IPS-18a (cell line): ENCODE data around the gene ETS2.

ENCODE experiments used
- H3K27ac ChIP-seq: one replicate; pipeline ENCODE4 v1.5.1; 2013; ENCODE audit warnings: low read length
- H3K27me3 ChIP-seq: one replicate; pipeline ENCODE4 v1.6.1; 2013; ENCODE audit warnings: mild to moderate bottlenecking, low read length; ENCODE audit not compliant: control insufficient read depth, insufficient read depth
- H3K36me3 ChIP-seq: one replicate; pipeline ENCODE4 v1.6.1; 2013; ENCODE audit warnings: low read depth, low read length; ENCODE audit not compliant: control insufficient read depth
- H3K4me1 ChIP-seq: one replicate; pipeline ENCODE4 v1.6.1; 2013; ENCODE audit warnings: low read depth, low read length; ENCODE audit not compliant: control insufficient read depth
- H3K4me3 ChIP-seq: one replicate; pipeline ENCODE4 v1.5.1; 2013; ENCODE audit warnings: low read length
- H3K9ac ChIP-seq: one replicate; pipeline ENCODE4 v1.6.1; 2013; ENCODE audit warnings: mild to moderate bottlenecking, low read length, moderate library complexity
- H3K9me3 ChIP-seq: one replicate; pipeline ENCODE4 v1.6.1; 2013; ENCODE audit warnings: low read depth, low read length; ENCODE audit not compliant: control insufficient read depth

The ETS2 gene

GRCh38 chr21:38784458-38785266, 21.1 kb upstream of the ETS2 start:
- Histone ChIP-seq H3K9me3 (no peaks in the 10 kb centered on the region), H3K27me3 (no peaks in the 10 kb centered on the region), H3K4me3 (no peak overlapping the region), H3K27ac (no peak overlapping the region), H3K4me1 (peaks cover 18% of the 10 kb centered on the region), H3K36me3 (no peaks in the 10 kb centered on the region), H3K9ac (no peak overlapping the region)

DNA sequence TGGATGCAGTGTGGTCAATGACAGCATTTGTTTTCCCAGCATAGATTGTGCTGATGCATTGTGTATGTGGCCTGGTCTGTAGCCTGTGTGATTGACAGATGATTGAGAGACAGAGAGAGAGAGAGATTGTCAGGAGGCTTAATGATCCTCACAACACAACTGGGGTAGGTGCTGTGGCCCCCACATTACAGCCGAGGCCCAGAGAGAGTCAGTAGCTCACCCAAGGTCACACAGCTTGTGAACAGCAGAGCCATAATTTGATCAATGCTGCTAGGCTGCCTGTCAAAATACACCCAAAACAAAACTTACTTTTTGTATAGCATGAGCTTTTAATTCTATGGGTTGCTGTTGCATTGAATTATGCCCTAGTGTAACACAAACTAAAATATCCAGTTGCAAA, 20.2 kb upstream of the ETS2 start:
- H3K9ac ChIP-seq: no peak overlapping the region
- H3K27ac ChIP-seq: no peak overlapping the region
- no peaks in the 10 kb centered on the region for H3K36me3 ChIP-seq
- H3K9me3 ChIP-seq: no peaks in the 10 kb centered on the region
- no peaks in the 10 kb centered on the region for H3K27me3 ChIP-seq
- H3K4me3 ChIP-seq: no peak overlapping the region
- H3K4me1 ChIP-seq: peaks cover 18% of the 10 kb centered on the region

DNA sequence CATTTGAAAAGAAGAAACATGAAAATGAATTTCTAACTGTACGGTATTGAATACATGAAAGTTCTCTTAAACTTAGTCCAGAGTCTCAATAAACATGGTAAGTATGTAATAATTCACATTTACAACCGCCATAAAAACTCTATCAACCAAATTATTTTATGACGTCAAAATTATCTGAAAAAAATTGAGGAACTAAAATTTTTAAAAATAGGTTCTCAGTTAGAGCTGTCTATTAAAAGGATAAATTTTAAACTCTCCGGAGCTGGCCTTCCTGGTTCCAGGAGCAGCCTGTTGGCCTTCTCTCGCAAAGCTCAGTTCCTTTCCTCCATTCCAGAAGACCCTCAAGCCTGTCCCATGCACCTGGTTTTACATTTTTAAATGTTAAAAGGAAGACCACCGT, 18.7 kb upstream of the ETS2 start:
- no peak overlapping the region for H3K9ac ChIP-seq
- no peak overlapping the region for H3K27ac ChIP-seq
- no peaks in the 10 kb centered on the region for H3K9me3 ChIP-seq
- peaks cover 18% of the 10 kb centered on the region for H3K4me1 ChIP-seq
- no peaks in the 10 kb centered on the region for H3K27me3 ChIP-seq
- no peaks in the 10 kb centered on the region for H3K36me3 ChIP-seq
- H3K4me3 ChIP-seq: no peak overlapping the region

DNA sequence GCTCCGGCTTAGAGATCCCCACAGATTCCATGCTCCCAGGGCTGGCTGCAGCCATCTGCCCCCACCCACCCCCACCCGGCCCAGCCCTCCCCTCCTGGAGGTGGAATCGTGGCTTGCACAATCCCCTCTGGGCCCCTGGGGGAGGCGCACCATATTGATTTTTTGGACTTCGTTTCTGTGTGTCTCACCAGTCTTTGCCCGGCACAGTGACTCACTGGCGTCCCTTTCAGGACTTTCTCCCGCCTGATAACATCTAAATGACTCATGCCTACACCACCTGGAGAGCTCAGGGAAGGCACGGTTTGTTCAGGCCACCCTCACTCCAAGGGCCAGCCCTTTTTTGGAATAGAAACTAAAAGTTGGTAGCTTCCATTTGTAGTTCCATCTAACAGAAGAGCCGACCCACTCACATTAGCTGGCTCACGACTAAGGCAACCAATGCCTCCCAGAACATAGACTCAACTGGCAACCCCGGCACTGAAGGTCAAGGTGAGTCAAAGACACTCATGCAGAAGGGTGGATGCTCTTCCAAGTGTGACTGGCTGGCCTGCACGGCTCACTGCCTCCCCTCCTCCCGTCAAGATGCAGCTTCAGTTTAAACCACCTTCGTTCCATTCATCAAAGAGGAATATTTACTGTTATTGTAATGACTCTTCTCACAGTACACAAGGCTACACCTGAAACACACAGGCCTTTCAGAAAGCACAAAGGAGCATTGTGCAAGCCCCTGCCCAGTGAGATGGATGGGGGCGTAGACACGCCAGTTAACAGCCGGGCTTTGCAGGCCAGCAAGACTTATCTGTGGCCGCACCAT, 18.1 kb upstream of the ETS2 start:
- Histone ChIP-seq H3K4me3 (no peak overlapping the region), H3K27ac (no peak overlapping the region), H3K9ac (no peak overlapping the region), H3K36me3 (no peaks in the 10 kb centered on the region), H3K9me3 (no peaks in the 10 kb centered on the region), H3K27me3 (no peaks in the 10 kb centered on the region), H3K4me1 (peaks cover 18% of the 10 kb centered on the region)

- no peak overlapping the region for H3K4me3 ChIP-seq
- peaks cover 18% of the 10 kb centered on the region for H3K4me1 ChIP-seq
- H3K27ac ChIP-seq: no peak overlapping the region
Measured at GRCh38 chr21:38788275-38788905, 17.3 kb upstream of the ETS2 start.

GRCh38 chr21:38789275-38789674, 16.5 kb upstream of the ETS2 start:
- no peak overlapping the region for H3K27ac ChIP-seq
- H3K9me3 ChIP-seq: no peaks in the 10 kb centered on the region
- peaks cover 18% of the 10 kb centered on the region for H3K4me1 ChIP-seq
- no peak overlapping the region for H3K9ac ChIP-seq
- H3K4me3 ChIP-seq: no peak overlapping the region
- no peaks in the 10 kb centered on the region for H3K36me3 ChIP-seq
- no peaks in the 10 kb centered on the region for H3K27me3 ChIP-seq

More at GRCh38 chr21:38788275-38788905, 17.3 kb upstream of the ETS2 start:
- Histone ChIP-seq H3K9me3 (no peaks in the 10 kb centered on the region), H3K9ac (no peak overlapping the region), H3K36me3 (no peaks in the 10 kb centered on the region), H3K27me3 (no peaks in the 10 kb centered on the region)

DNA sequence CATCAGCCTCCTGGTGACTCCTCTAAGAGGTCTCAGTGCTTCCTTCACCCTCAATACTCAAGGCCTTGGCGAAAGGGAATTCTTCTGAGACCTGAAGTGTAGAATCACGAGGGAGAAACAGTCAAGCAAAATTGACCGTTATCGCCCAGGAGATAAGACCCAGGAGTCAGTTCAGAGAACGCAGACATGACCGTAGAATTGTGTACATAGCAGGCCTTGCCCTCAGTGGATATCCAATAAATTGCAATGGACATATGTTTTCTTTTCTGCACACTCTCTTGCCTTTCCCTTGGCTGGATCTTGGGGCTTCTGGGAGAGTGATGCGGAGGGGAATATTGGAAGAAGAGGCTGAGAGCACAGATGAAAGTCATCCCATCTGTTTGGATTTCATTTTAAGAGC, 15.7 kb upstream of the ETS2 start:
- Histone ChIP-seq H3K36me3 (no peaks in the 10 kb centered on the region), H3K4me1 (peaks cover 18% of the 10 kb centered on the region), H3K9ac (no peak overlapping the region)

DNA sequence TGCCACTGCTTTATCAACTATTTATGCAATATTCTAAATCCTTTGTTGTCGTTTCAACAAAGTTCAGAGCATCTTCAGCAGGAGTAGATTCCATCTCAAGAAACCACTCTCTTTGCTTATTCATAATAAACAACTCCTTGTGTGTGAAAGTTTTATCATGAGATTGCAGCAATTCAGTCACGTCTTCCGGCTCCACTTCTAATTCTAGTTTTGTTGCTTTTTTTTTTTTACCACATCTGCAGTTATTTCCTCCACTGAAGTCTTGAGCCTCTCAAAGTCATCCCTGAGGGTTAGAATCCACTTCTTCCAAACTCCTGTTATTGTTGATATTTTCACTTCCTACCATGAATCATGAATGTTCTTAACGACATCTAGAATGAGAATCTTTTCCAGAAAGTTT, 14.8 kb upstream of the ETS2 start:
- H3K4me3 ChIP-seq: no peak overlapping the region
- no peak overlapping the region for H3K9ac ChIP-seq
- H3K36me3 ChIP-seq: no peaks in the 10 kb centered on the region
- peaks cover 18% of the 10 kb centered on the region for H3K4me1 ChIP-seq
- H3K9me3 ChIP-seq: no peaks in the 10 kb centered on the region
- no peaks in the 10 kb centered on the region for H3K27me3 ChIP-seq
- no peak overlapping the region for H3K27ac ChIP-seq

More for the DNA sequence above, 15.7 kb upstream of the ETS2 start:
- H3K4me3 ChIP-seq: no peak overlapping the region
- no peaks in the 10 kb centered on the region for H3K9me3 ChIP-seq
- H3K27ac ChIP-seq: no peak overlapping the region
- no peaks in the 10 kb centered on the region for H3K27me3 ChIP-seq

DNA sequence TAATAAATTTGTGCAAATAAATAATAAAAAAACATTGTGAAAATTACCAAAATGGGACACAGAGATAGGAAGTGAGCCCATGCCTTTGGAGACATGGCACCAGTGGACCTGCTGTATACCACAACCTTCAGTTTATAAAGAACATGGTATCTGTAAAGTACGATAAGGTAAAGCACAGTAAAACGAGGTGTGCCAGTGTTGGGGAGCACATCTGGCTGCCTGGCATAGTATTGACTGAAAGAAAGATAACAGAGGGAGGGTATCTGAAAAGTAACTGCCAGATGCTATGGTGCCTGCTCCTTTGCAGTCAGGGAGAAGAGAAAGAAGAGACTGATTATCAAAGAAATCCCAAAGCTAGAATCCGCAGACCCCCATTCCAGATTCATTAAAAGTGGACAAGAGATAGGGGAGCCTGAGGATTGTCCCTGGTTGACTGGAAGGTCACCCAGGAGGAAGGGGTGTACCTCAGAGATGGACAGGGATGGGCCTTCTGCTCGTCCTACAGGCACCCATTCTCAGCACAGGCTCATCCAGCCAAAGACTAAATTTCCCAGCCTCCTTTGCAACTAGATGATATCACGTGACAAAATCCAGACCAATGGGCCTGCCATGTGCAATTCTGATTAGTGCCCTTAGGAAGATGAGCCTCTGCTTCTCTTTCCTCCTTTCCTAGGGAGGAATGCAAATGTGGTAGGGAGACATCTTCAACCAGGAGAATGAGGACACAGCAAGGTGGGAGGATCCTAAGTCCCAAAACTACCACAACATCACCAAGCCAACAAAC, 12.9 kb upstream of the ETS2 start:
- Histone ChIP-seq H3K9me3 (no peaks in the 10 kb centered on the region), H3K9ac (no peak overlapping the region), H3K4me1 (peaks cover 8% of the 10 kb centered on the region), H3K27ac (no peak overlapping the region), H3K27me3 (no peaks in the 10 kb centered on the region), H3K36me3 (no peaks in the 10 kb centered on the region), H3K4me3 (no peak overlapping the region)

DNA sequence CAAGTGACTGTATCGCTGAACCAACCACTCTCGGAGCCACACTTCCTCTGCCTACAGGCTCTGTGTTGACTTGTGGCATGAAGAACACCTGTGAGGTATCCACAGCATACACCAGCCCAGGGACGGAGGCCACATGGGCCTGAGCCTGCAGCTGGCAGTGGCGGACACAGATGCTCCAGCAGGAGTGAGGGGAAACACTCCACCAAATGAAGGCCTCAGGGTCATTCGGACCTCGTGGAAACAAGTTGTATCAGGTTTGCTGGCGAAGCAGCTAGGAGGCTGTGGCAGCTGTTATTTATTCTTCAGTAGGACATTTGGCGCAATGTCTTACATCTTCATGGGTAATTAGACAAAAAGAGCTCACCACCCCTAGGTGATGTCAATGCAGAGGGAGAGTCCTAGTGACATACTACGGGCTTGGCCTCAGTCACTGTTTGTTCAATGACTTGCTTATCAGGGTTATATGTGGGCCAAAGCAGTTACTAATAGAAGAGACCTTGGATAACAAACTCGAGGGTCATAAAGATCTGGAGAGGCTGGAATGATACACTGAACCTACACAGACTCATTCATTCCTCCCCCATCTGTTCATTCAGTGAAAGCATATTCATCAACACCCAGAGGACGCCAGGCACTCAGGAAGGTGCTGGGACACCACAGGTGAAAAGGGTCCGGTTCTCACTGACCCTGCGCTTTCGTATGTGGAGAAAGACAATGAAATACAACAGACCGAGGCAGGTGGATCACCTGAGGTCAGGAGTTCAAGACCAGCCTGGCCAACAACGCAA, 11.6 kb upstream of the ETS2 start:
- Histone ChIP-seq H3K9me3 (no peaks in the 10 kb centered on the region), H3K27me3 (no peaks in the 10 kb centered on the region), H3K4me3 (no peak overlapping the region), H3K27ac (no peak overlapping the region), H3K9ac (no peak overlapping the region), H3K36me3 (no peaks in the 10 kb centered on the region), H3K4me1 (peaks cover 6% of the 10 kb centered on the region)
